ENCODE measurements around the gene ADORA2B.

Gene ADORA2B

GRCh38 chr17:16019347-16019746, 74.4 kb downstream of the ADORA2B start:
- Histone ChIP-seq H2AFZ (ENCODE audit: low read depth) (no peak overlapping the region), H3K4me3 (IDR thresholded peaks at IDR 0.05; ENCODE audit: insufficient read depth, low read depth, low read length) (no peak overlapping the region), H3K4me2 (no peak overlapping the region), H4K20me1 (ENCODE audit: insufficient read depth) (no peaks in the 10 kb centered on the region), H3K4me1 (ENCODE audit: low read depth, poor library complexity, severe bottlenecking) (no peaks in the 10 kb centered on the region), H3K36me3 (ENCODE audit: insufficient read depth) (no peaks in the 10 kb centered on the region), H3K27ac (no peak overlapping the region), H3K9ac (no peak overlapping the region), H3K27me3 (ENCODE audit: insufficient read depth, low read depth) (no peaks in the 10 kb centered on the region), H3K79me2 (ENCODE audit: insufficient read depth, low read depth) (no peaks in the 10 kb centered on the region)
- no peak for TF ChIP-seq CTCF (conservative IDR thresholded peaks at IDR 0.05; ENCODE audit: low read depth, low read length)

- Histone ChIP-seq H3K79me2 (ENCODE audit: insufficient read depth, low read depth) (no peaks in the 10 kb centered on the region), H3K4me3 (IDR thresholded peaks at IDR 0.05; ENCODE audit: insufficient read depth, low read depth, low read length) (no peak overlapping the region), H3K4me1 (ENCODE audit: low read depth, poor library complexity, severe bottlenecking) (no peaks in the 10 kb centered on the region), H4K20me1 (ENCODE audit: insufficient read depth) (no peaks in the 10 kb centered on the region), H2AFZ (ENCODE audit: low read depth) (no peak overlapping the region), H3K36me3 (ENCODE audit: insufficient read depth) (no peaks in the 10 kb centered on the region), H3K27ac (no peak overlapping the region), H3K27me3 (ENCODE audit: insufficient read depth, low read depth) (no peaks in the 10 kb centered on the region), H3K9ac (no peak overlapping the region), H3K4me2 (no peak overlapping the region)
- TF ChIP-seq CTCF (conservative IDR thresholded peaks at IDR 0.05; ENCODE audit: low read depth, low read length) = no peak
These were observed 79.0 kb downstream of the ADORA2B start for GRCh38 chr17:16023881-16024280.

- Histone ChIP-seq H3K27me3 (ENCODE audit: insufficient read depth, low read depth) (no peaks in the 10 kb centered on the region), H2AFZ (ENCODE audit: low read depth) (no peak overlapping the region), H3K4me3 (IDR thresholded peaks at IDR 0.05; ENCODE audit: insufficient read depth, low read depth, low read length) (no peak overlapping the region), H3K36me3 (ENCODE audit: insufficient read depth) (no peaks in the 10 kb centered on the region), H3K79me2 (ENCODE audit: insufficient read depth, low read depth) (no peaks in the 10 kb centered on the region), H3K27ac (no peak overlapping the region), H3K9ac (no peak overlapping the region), H3K4me2 (no peak overlapping the region), H3K4me1 (ENCODE audit: low read depth, poor library complexity, severe bottlenecking) (no peaks in the 10 kb centered on the region), H4K20me1 (ENCODE audit: insufficient read depth) (no peaks in the 10 kb centered on the region)
- TF ChIP-seq CTCF (conservative IDR thresholded peaks at IDR 0.05; ENCODE audit: low read depth, low read length) = no peak
These were observed 80.3 kb downstream of the ADORA2B start for GRCh38 chr17:16025202-16025601.
